OCI-LY7 (cell line): ENCODE results near the gene ENGASE. TPM values are rescaled to one million over a fixed set of nuclear protein-coding genes. Genes with fewer than 3 reads are reported as not detected.

Source experiments
- BruUV-seq: library from RNA; stranded (reverse); fragments of 400-500 nt; replicated peaks from 2 replicates; lab custom pipeline; 2021; lab: Mats Ljungman, UMichigan
- CTCF ChIA-PET: fragments of 300-600 bp; sonication (Branson Sonifier 250); formaldehyde crosslinking; loops from one replicate; lab custom pipeline; 2022; ENCODE audit warnings: antibody characterized with exemption; ENCODE audit not compliant: unreplicated experiment; lab: Charles Lee
- POLR2A ChIA-PET: fragments of 300-600 bp; sonication (Branson Sonifier 250); formaldehyde crosslinking; loops from one replicate; lab custom pipeline; 2022; ENCODE audit warnings: antibody characterized with exemption; lab: Charles Lee
- DNase-seq: peaks from one replicate; pipeline ENCODE4 v3.0.0-alpha.2; 2015; ENCODE audit warnings: low spot score
- H2AFZ ChIP-seq: fragments of 200-600 bp; sonication (generic), shearing (Covaris generic); 2 replicates; pipeline ENCODE4 v1.6.1; 2014; ENCODE audit warnings: mild to moderate bottlenecking, antibody characterized with exemption, low read length, moderate library complexity
- H3K27ac ChIP-seq: fragments of 200-600 bp; sonication (generic); 2 replicates; pipeline ENCODE4 v1.5.1; 2014; ENCODE audit warnings: mixed run types, low read depth, mild to moderate bottlenecking, moderate library complexity, low read length, inconsistent platforms; ENCODE audit not compliant: poor library complexity, severe bottlenecking
- H3K36me3 ChIP-seq: fragments of 200-600 bp; sonication (generic); 2 replicates; pipeline ENCODE4 v1.6.1; 2014; ENCODE audit warnings: mild to moderate bottlenecking, antibody characterized with exemption, low read length, moderate library complexity, mixed read lengths; ENCODE audit not compliant: insufficient read depth
- H3K4me1 ChIP-seq: fragments of 200-600 bp; sonication (generic); 2 replicates; pipeline ENCODE4 v1.5.1; 2014; ENCODE audit warnings: mild to moderate bottlenecking, low read length; ENCODE audit not compliant: insufficient read depth, poor library complexity, severe bottlenecking
- H3K4me2 ChIP-seq: fragments of 200-600 bp; sonication (generic); 2 replicates; pipeline ENCODE4 v1.6.1; 2014; ENCODE audit warnings: mild to moderate bottlenecking, low read length
- H3K4me3 ChIP-seq: fragments of 200-600 bp; sonication (generic); 2 replicates; pipeline ENCODE4 v1.5.1; 2014; ENCODE audit warnings: mild to moderate bottlenecking, low read depth, low read length; ENCODE audit not compliant: poor library complexity, severe bottlenecking
- H3K79me2 ChIP-seq: fragments of 200-600 bp; sonication (generic); 2 replicates; pipeline ENCODE4 v1.6.1; 2016; ENCODE audit warnings: low read depth, mild to moderate bottlenecking, low read length, moderate library complexity, mixed read lengths; ENCODE audit not compliant: insufficient read depth
- H3K9me2 ChIP-seq: fragments of 200-600 bp; sonication (generic); 2 replicates; pipeline ENCODE4 v1.6.1; 2016; ENCODE audit warnings: mild to moderate bottlenecking, low read length, mixed read lengths; ENCODE audit not compliant: insufficient read depth
- H3K9me3 ChIP-seq: fragments of 200-600 bp; sonication (generic); 2 replicates; pipeline ENCODE4 v1.6.1; 2014; ENCODE audit warnings: mild to moderate bottlenecking, mixed run types, low read length, mixed read lengths
- H4K20me1 ChIP-seq: fragments of 200-600 bp; sonication (generic); 2 replicates; pipeline ENCODE4 v1.6.1; 2014; ENCODE audit warnings: mild to moderate bottlenecking, antibody characterized with exemption, low read length, moderate library complexity, mixed read lengths; ENCODE audit not compliant: insufficient read depth
- CTCF ChIP-seq: fragments of 200-600 bp; sonication (generic); conservative IDR thresholded peaks from 2 replicates; pipeline ENCODE4 v1.5.1; 2014; ENCODE audit warnings: mild to moderate bottlenecking, antibody characterized with exemption, low read length, moderate library complexity, mixed read lengths
- EZH2phosphoT487 ChIP-seq: fragments of 200-600 bp; sonication (generic); IDR thresholded peaks from 2 replicates; pipeline ENCODE4 v1.6.1; 2018; ENCODE audit warnings: low read depth, borderline replicate concordance, mild to moderate bottlenecking, mixed run types, antibody characterized with exemption, low read length, moderate library complexity, mixed read lengths
- intact Hi-C: fragments of 100-400 bp; cut with micrococcal nuclease; formaldehyde crosslinking; loops from one replicate; pipeline ENCODE4 v1.10.0; 2022; ENCODE audit not compliant: unreplicated experiment
- total RNA-seq, 2 experiments: library from RNA; depleted of rRNA in 1 of 2; stranded (reverse); fragments of >200 nt in 1 of 2; shearing (Covaris generic) in 1 of 2; gene quantifications; 2 replicates each; pipeline ENCODE4 v1.2.3, GENCODE V29; 2014 to 2022

ENGASE gene
- total RNA-seq, 2 experiments from 2014 or later = 8.4 to 35.1 TPM

GRCh38 chr17:79091226-79091670 lies 16.6 kb downstream of the ENGASE start:
- no peaks in the 10 kb centered on the region for H3K79me2 ChIP-seq
- no peak overlapping the region for H3K4me3 ChIP-seq
- no TSS peak for BruUV-seq
- ChIA-PET POLR2A (no interaction called here), CTCF (no interaction called here)
- TF ChIP-seq EZH2phosphoT487 = no peak
- no peak for TF ChIP-seq CTCF
- intact Hi-C loops = no loop called here
- H3K9me2 ChIP-seq = no peaks in the 10 kb centered on the region
- H4K20me1 ChIP-seq = no peaks in the 10 kb centered on the region
- DNase-seq = no peak
- no peaks in the 10 kb centered on the region for H3K36me3 ChIP-seq
- no peak overlapping the region for H3K4me2 ChIP-seq
- no peak overlapping the region for H3K27ac ChIP-seq
- no peaks in the 10 kb centered on the region for H3K4me1 ChIP-seq
- H2AFZ ChIP-seq = no peak overlapping the region
- no peaks in the 10 kb centered on the region for H3K9me3 ChIP-seq

GRCh38 chr17:79092567-79092966 lies 17.9 kb downstream of the ENGASE start:
- Histone ChIP-seq H3K36me3 (no peaks in the 10 kb centered on the region), H2AFZ (no peak overlapping the region), H3K4me2 (no peak overlapping the region), H3K9me3 (no peaks in the 10 kb centered on the region), H3K4me3 (no peak overlapping the region), H3K4me1 (no peaks in the 10 kb centered on the region), H3K79me2 (no peaks in the 10 kb centered on the region), H3K27ac (no peak overlapping the region), H3K9me2 (no peaks in the 10 kb centered on the region), H4K20me1 (no peaks in the 10 kb centered on the region)
- ChIA-PET CTCF (no interaction called here), POLR2A (no interaction called here)
- intact Hi-C loops = no loop called here
- no peak for TF ChIP-seq CTCF
- no peak for TF ChIP-seq EZH2phosphoT487
- DNase-seq = no peak
- no TSS peak for BruUV-seq

GRCh38 chr17:79093270-79093669 lies 18.6 kb downstream of the ENGASE start:
- TF ChIP-seq CTCF = no peak
- no peak for TF ChIP-seq EZH2phosphoT487
- POLR2A ChIA-PET = interaction anchor here (0.7 kb wide), 1 partner anchor 111 kb away, joined by 5 read pairs; no protein-coding TSS in a partner anchor

More at GRCh38 chr17:79093270-79093669, 18.6 kb downstream of the ENGASE start:
- Histone ChIP-seq H3K4me2 (no peak overlapping the region), H3K79me2 (no peaks in the 10 kb centered on the region), H3K9me2 (no peaks in the 10 kb centered on the region), H2AFZ (no peak overlapping the region), H3K27ac (no peak overlapping the region), H3K4me3 (no peak overlapping the region), H3K36me3 (no peaks in the 10 kb centered on the region), H3K9me3 (no peaks in the 10 kb centered on the region), H3K4me1 (no peaks in the 10 kb centered on the region), H4K20me1 (no peaks in the 10 kb centered on the region)
- intact Hi-C loops = no loop called here
- BruUV-seq = no TSS peak
- DNase-seq = no peak
- CTCF ChIA-PET = interaction anchor here (0.6 kb wide), 1 partner anchor 1642 kb away, joined by 6 read pairs; no protein-coding TSS in a partner anchor
